Liver (tissue), 3 donors: ENCODE data around the gene ALG9.

Source experiments
- EGR1 ChIP-seq, 2 donors: IDR thresholded peaks; 2 replicates each; pipeline ENCODE4 v1.6.1; 2016 to 2018; ENCODE audit warnings: antibody characterized with exemption in 2 of 2, low read depth in 2 of 2
- GABPA ChIP-seq, 2 donors: IDR thresholded peaks in 1 of 2; conservative IDR thresholded peaks in 1 of 2; 2 replicates each; pipeline ENCODE4 v1.6.1; 2016; ENCODE audit warnings: antibody characterized with exemption in 2 of 2, mild to moderate bottlenecking in 1 of 2, moderate library complexity in 1 of 2
- JUND ChIP-seq, 2 donors: IDR thresholded peaks; 2 replicates each; pipeline ENCODE4 v1.6.1; 2016; ENCODE audit warnings: antibody characterized with exemption in 2 of 2
- NR2F2 ChIP-seq: IDR thresholded peaks from 2 replicates; pipeline ENCODE4 v1.6.1; 2016; ENCODE audit warnings: antibody characterized with exemption
- RAD21 ChIP-seq, 2 donors: IDR thresholded peaks; 2 replicates each; pipeline ENCODE4 v1.6.1; 2016; ENCODE audit warnings: antibody characterized with exemption in 2 of 2, mild to moderate bottlenecking in 2 of 2
- SP1 ChIP-seq: IDR thresholded peaks from 2 replicates; pipeline ENCODE4 v1.6.1; 2018; ENCODE audit warnings: antibody characterized with exemption, mild to moderate bottlenecking
- YY1 ChIP-seq: IDR thresholded peaks from 2 replicates; pipeline ENCODE4 v1.6.1; 2016; ENCODE audit warnings: antibody characterized with exemption, mild to moderate bottlenecking
- TF ChIP-seq, protein P1 (sequence below): fragments of 150-350 bp; IDR thresholded peaks from 2 replicates; pipeline ENCODE4 v1.5.1; 2017; ENCODE audit warnings: improper control_type of control experiment, low read depth, low read length; ENCODE audit not compliant: missing input control
- TF ChIP-seq, protein P2 (sequence below): IDR thresholded peaks from 2 replicates; pipeline ENCODE4 v1.6.1; 2016; ENCODE audit warnings: antibody characterized with exemption
- TF ChIP-seq, protein P3 (sequence below): IDR thresholded peaks from 2 replicates; pipeline ENCODE4 v1.6.1; 2016; ENCODE audit warnings: antibody characterized with exemption
- TF ChIP-seq, protein P4 (sequence below): IDR thresholded peaks from 2 replicates; pipeline ENCODE4 v1.6.1; 2016; ENCODE audit warnings: antibody characterized with exemption, mild to moderate bottlenecking
- donor health status: healthy.
- donor health status: healthy.

DNA sequence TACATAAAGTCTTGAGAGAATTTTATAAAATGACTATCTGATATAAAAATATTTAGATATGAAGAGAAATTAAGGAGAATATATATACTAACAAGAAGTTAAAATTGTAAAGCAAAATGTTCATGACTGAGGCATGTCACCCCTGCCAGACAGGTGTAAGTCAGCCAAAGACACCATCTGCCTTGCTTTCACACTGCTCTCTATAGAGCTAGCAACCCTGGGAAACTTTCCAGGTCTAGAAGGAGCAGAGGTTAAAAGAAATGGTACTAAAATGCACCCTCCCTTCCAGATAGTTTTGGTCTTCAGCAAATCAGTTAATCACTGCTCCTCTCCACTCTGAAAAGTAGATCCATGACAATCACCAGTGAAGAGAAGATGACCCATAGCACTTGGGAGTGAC, 121.7 kb downstream of the ALG9 start:
- TF ChIP-seq YY1 (no peak), RAD21 (IDR thresholded peaks at IDR 0.05) (no peak), JUND (IDR thresholded peaks at IDR 0.05) (no peak), GABPA (IDR thresholded peaks at IDR 0.05 in 1 of 2, conservative IDR thresholded peaks at IDR 0.05 in 1 of 2) (no peak), NR2F2 (no peak), EGR1 (IDR thresholded peaks at IDR 0.05; ENCODE audit: low read depth in 2 of 2) (no peak), SP1 (no peak)
- TF ChIP-seq, protein P1, sequence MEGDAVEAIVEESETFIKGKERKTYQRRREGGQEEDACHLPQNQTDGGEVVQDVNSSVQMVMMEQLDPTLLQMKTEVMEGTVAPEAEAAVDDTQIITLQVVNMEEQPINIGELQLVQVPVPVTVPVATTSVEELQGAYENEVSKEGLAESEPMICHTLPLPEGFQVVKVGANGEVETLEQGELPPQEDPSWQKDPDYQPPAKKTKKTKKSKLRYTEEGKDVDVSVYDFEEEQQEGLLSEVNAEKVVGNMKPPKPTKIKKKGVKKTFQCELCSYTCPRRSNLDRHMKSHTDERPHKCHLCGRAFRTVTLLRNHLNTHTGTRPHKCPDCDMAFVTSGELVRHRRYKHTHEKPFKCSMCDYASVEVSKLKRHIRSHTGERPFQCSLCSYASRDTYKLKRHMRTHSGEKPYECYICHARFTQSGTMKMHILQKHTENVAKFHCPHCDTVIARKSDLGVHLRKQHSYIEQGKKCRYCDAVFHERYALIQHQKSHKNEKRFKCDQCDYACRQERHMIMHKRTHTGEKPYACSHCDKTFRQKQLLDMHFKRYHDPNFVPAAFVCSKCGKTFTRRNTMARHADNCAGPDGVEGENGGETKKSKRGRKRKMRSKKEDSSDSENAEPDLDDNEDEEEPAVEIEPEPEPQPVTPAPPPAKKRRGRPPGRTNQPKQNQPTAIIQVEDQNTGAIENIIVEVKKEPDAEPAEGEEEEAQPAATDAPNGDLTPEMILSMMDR, result no peak
- TF ChIP-seq, protein P2, sequence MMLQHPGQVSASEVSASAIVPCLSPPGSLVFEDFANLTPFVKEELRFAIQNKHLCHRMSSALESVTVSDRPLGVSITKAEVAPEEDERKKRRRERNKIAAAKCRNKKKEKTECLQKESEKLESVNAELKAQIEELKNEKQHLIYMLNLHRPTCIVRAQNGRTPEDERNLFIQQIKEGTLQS, result no peak
- TF ChIP-seq, protein P3, sequence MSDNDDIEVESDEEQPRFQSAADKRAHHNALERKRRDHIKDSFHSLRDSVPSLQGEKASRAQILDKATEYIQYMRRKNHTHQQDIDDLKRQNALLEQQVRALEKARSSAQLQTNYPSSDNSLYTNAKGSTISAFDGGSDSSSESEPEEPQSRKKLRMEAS, result no peak
- TF ChIP-seq, protein P4, sequence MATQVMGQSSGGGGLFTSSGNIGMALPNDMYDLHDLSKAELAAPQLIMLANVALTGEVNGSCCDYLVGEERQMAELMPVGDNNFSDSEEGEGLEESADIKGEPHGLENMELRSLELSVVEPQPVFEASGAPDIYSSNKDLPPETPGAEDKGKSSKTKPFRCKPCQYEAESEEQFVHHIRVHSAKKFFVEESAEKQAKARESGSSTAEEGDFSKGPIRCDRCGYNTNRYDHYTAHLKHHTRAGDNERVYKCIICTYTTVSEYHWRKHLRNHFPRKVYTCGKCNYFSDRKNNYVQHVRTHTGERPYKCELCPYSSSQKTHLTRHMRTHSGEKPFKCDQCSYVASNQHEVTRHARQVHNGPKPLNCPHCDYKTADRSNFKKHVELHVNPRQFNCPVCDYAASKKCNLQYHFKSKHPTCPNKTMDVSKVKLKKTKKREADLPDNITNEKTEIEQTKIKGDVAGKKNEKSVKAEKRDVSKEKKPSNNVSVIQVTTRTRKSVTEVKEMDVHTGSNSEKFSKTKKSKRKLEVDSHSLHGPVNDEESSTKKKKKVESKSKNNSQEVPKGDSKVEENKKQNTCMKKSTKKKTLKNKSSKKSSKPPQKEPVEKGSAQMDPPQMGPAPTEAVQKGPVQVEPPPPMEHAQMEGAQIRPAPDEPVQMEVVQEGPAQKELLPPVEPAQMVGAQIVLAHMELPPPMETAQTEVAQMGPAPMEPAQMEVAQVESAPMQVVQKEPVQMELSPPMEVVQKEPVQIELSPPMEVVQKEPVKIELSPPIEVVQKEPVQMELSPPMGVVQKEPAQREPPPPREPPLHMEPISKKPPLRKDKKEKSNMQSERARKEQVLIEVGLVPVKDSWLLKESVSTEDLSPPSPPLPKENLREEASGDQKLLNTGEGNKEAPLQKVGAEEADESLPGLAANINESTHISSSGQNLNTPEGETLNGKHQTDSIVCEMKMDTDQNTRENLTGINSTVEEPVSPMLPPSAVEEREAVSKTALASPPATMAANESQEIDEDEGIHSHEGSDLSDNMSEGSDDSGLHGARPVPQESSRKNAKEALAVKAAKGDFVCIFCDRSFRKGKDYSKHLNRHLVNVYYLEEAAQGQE, result no peak
